GM12878 (cell line): ENCODE data around the gene PTMA. TPM values are rescaled to one million over a fixed set of nuclear protein-coding genes. Genes with fewer than 3 reads are reported as not detected.

Source experiments
- CBX5 ChIP-seq: sonication (generic); IDR thresholded peaks from 2 replicates; pipeline ENCODE4 v1.6.1; 2016; ENCODE audit warnings: low read depth, moderate library complexity, mild to moderate bottlenecking, inconsistent platforms
- CUX1 ChIP-seq: IDR thresholded peaks from 2 replicates; pipeline ENCODE4 v1.6.1; 2012; ENCODE audit warnings: improper control_type of control experiment, low read depth, low read length; ENCODE audit not compliant: insufficient replicate concordance
- ESRRA ChIP-seq: IDR thresholded peaks from 2 replicates; pipeline ENCODE4 v1.6.1; 2012; ENCODE audit warnings: mild to moderate bottlenecking, low read length, improper control_type of control experiment
- HDAC2 ChIP-seq: fragments of 200-600 bp; sonication (generic); IDR thresholded peaks from 2 replicates; pipeline ENCODE4 v1.6.1; 2017
- HSF1 ChIP-seq: fragments of 150-350 bp; IDR thresholded peaks from 2 replicates; pipeline ENCODE4 v1.6.1; 2014; ENCODE audit warnings: mild to moderate bottlenecking, low read depth, low read length
- POLR2A ChIP-seq: IDR thresholded peaks from 2 replicates; pipeline ENCODE4 v1.6.1; 2011; ENCODE audit warnings: low read depth, mild to moderate bottlenecking, low read length
- REST ChIP-seq: IDR thresholded peaks from 2 replicates; pipeline ENCODE4 v1.6.1; 2012; ENCODE audit warnings: mild to moderate bottlenecking, low read depth, low read length
- SIX5 ChIP-seq: IDR thresholded peaks from 2 replicates; pipeline ENCODE4 v1.6.1; 2011; ENCODE audit warnings: mild to moderate bottlenecking, low read depth, low read length, moderate library complexity; ENCODE audit not compliant: severe bottlenecking
- SMAD5 ChIP-seq: IDR thresholded peaks from 2 replicates; pipeline ENCODE4 v1.6.1; 2016; ENCODE audit warnings: antibody characterized with exemption, low read depth
- STAT1 ChIP-seq: fragments of 450-650 bp; conservative IDR thresholded peaks from 2 replicates; pipeline ENCODE4 v1.6.1; 2014; ENCODE audit warnings: antibody characterized with exemption, mild to moderate bottlenecking
- SUPT20H ChIP-seq: IDR thresholded peaks from 2 replicates; pipeline ENCODE4 v1.6.1; 2011; ENCODE audit warnings: low read depth, mild to moderate bottlenecking, low read length, moderate library complexity, borderline replicate concordance; ENCODE audit not compliant: control insufficient read depth
- TBL1XR1 ChIP-seq: IDR thresholded peaks from 2 replicates; pipeline ENCODE4 v1.6.1; 2012; ENCODE audit warnings: low read depth, low read length, improper control_type of control experiment
- TCF12 ChIP-seq: IDR thresholded peaks from 2 replicates; pipeline ENCODE4 v1.6.1; 2011; ENCODE audit warnings: low read depth, mild to moderate bottlenecking, low read length
- TCF3 ChIP-seq: IDR thresholded peaks from 2 replicates; pipeline ENCODE4 v1.6.1; 2012; ENCODE audit warnings: low read depth, mild to moderate bottlenecking, low read length, borderline replicate concordance; ENCODE audit not compliant: insufficient read depth
- ZBTB4 ChIP-seq: fragments of 450-650 bp; formaldehyde crosslinking; IDR thresholded peaks from 2 replicates; pipeline ENCODE4 v1.4.0; 2022; ENCODE audit warnings: mild to moderate bottlenecking, moderate library complexity
- ZNF24 ChIP-seq: fragments of 450-650 bp; IDR thresholded peaks from 2 replicates; pipeline ENCODE4 v1.6.1; 2017; ENCODE audit warnings: antibody characterized with exemption, mild to moderate bottlenecking
- ZZZ3 ChIP-seq: IDR thresholded peaks from 2 replicates; pipeline ENCODE4 v1.6.1; 2011; ENCODE audit warnings: low read depth; ENCODE audit not compliant: control insufficient read depth, insufficient read length
- polyA plus RNA-seq, 11 experiments: library from polyadenylated mRNA; depleted of rRNA in 4 of 11; unstranded in 6 of 11; stranded (reverse) in 5 of 11; fragments of >200 nt; fragmentation: Nextera tagmentation in 4 of 11; fragmentation: Illumina TruSeq in 1 of 11; extraction: Ambion mirVana in 4 of 11; extraction: Trizol in 1 of 11; gene quantifications; 1 replicate in 1 of 11; 2 replicates in 10 of 11; pipeline versions ENCODE4 v1.2.1 to v1.2.3, GENCODE V29; 2011 to 2016; ENCODE audit warnings: inconsistent platforms in 2 of 11, missing spikeins in 2 of 11, low read depth in 1 of 11
- total RNA-seq, 4 experiments: library from RNA; depleted of rRNA in 3 of 4; stranded (reverse); fragments of >200 nt in 3 of 4; fragmentation: Illumina TruSeq in 1 of 4; extraction: Trizol in 1 of 4; gene quantifications; 2 replicates each; pipeline versions ENCODE4 v1.2.1 to v1.2.3, GENCODE V29; 2013 to 2021

The PTMA gene
- total and polyA plus RNA-seq, 10 of the 15 experiments (the other 5 are each of a cell fraction or from before 2014, with no cell fraction given) = 1,144 to 5,018 (median 3,464) TPM

- TF ChIP-seq HSF1 = no peak
- no peak for TF ChIP-seq TCF3
- TF ChIP-seq ZBTB4 = no peak
- no peak for TF ChIP-seq CBX5
- TF ChIP-seq POLR2A = peak; percentile 89
- TF ChIP-seq REST = no peak
- no peak for TF ChIP-seq SUPT20H
- no peak for TF ChIP-seq TCF12
- TF ChIP-seq SMAD5 = peak; percentile 62
- no peak for TF ChIP-seq HDAC2
- TF ChIP-seq TBL1XR1 = 0 out of 2 replicates have a peak, but pooled peaks have one; percentile 60
- no peak for TF ChIP-seq SIX5
- no peak for TF ChIP-seq ZNF24
- TF ChIP-seq CUX1 = no peak
- TF ChIP-seq STAT1 = no peak
- TF ChIP-seq ZZZ3 = no peak
- TF ChIP-seq ESRRA = no peak
Observed at GRCh38 chr2:231671270-231672050, 36.9 kb upstream of the PTMA start (continued).
